HG02588 (cell line): ENCODE data around the gene JAZF1.

Experiments
- ATAC-seq: cut with Tn5 transposase; IDR thresholded peaks from one replicate; pipeline ENCODE4 v1.9.1; 2021; ENCODE audit warnings: mild to moderate bottlenecking, moderate library complexity; ENCODE audit not compliant: unreplicated experiment

The JAZF1 gene

GRCh38 chr7:27804139-27804538 lies 376.5 kb downstream of the JAZF1 start:
- ATAC-seq: no peak

GRCh38 chr7:27802999-27803398 lies 377.6 kb downstream of the JAZF1 start:
- ATAC-seq: no peak

GRCh38 chr7:27799212-27799611 lies 381.4 kb downstream of the JAZF1 start:
- no peak for ATAC-seq

GRCh38 chr7:27795977-27796376 lies 384.6 kb downstream of the JAZF1 start:
- no peak for ATAC-seq

GRCh38 chr7:27793780-27794179 lies 386.8 kb downstream of the JAZF1 start:
- no peak for ATAC-seq

GRCh38 chr7:27788437-27788836 lies 392.2 kb downstream of the JAZF1 start:
- ATAC-seq: no peak

GRCh38 chr7:27784399-27785053 lies 396.1 kb downstream of the JAZF1 start:
- no peak for ATAC-seq

- ATAC-seq: no peak
Measured at GRCh38 chr7:27782849-27783248, 397.7 kb downstream of the JAZF1 start.

GRCh38 chr7:27781188-27781587 lies 399.4 kb downstream of the JAZF1 start:
- no peak for ATAC-seq
